ENCODE data around the gene HLX. TPM values are rescaled to one million over a fixed set of nuclear protein-coding genes. Genes with fewer than 3 reads are reported as not detected.
A peak's percentile ranks its signal among the peaks of the same experiment; 100 is the strongest.

HLX gene
- total and polyA plus RNA-seq, 2 of the 13 experiments (the other 11 are each of a cell fraction or from before 2014, with no cell fraction given), result 0.30 to 0.35 TPM

DNA sequence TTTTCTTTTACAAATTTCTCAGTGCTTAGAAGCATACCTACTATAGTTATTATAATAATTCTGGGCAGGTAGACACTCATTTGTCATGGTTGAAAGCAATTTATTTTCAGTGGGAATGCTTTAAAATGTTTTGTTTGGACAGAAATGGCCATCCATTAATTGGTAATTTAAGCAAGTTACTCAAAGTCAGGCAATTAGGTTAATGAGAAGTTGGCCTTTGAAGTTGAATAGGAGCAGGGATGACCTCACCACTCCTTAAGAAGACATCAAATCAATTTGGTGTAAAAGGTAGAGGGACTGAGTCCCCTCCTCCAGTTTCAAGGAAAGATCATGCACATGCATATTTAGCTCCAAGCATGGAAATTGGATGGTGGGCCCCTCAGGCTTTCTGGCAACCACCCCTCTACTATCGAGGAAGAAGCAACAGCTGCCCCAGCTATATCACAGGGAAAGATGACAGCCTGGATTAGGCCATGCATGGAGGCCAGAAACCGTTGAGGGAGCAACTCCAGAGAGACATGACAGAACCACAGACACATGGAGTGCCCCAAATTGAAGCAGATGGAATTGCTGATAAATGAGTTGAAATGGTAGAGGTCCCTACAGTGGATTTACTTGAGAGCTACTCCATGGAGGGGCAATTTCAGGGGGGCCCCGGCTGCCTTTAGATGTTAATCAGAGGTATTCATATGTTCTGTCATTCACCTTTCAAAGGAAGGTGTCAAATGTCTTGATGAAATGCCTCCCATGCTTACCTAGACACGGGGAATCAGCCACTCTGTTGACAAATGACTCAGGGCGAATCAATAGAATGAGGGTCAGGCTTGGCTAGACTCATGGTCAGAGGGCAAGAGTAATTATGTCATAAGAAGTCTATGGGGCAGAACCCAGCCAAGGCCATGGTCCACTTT lies 26.7 kb downstream of the HLX start (continued):
- TF ChIP-seq, protein P1, sequence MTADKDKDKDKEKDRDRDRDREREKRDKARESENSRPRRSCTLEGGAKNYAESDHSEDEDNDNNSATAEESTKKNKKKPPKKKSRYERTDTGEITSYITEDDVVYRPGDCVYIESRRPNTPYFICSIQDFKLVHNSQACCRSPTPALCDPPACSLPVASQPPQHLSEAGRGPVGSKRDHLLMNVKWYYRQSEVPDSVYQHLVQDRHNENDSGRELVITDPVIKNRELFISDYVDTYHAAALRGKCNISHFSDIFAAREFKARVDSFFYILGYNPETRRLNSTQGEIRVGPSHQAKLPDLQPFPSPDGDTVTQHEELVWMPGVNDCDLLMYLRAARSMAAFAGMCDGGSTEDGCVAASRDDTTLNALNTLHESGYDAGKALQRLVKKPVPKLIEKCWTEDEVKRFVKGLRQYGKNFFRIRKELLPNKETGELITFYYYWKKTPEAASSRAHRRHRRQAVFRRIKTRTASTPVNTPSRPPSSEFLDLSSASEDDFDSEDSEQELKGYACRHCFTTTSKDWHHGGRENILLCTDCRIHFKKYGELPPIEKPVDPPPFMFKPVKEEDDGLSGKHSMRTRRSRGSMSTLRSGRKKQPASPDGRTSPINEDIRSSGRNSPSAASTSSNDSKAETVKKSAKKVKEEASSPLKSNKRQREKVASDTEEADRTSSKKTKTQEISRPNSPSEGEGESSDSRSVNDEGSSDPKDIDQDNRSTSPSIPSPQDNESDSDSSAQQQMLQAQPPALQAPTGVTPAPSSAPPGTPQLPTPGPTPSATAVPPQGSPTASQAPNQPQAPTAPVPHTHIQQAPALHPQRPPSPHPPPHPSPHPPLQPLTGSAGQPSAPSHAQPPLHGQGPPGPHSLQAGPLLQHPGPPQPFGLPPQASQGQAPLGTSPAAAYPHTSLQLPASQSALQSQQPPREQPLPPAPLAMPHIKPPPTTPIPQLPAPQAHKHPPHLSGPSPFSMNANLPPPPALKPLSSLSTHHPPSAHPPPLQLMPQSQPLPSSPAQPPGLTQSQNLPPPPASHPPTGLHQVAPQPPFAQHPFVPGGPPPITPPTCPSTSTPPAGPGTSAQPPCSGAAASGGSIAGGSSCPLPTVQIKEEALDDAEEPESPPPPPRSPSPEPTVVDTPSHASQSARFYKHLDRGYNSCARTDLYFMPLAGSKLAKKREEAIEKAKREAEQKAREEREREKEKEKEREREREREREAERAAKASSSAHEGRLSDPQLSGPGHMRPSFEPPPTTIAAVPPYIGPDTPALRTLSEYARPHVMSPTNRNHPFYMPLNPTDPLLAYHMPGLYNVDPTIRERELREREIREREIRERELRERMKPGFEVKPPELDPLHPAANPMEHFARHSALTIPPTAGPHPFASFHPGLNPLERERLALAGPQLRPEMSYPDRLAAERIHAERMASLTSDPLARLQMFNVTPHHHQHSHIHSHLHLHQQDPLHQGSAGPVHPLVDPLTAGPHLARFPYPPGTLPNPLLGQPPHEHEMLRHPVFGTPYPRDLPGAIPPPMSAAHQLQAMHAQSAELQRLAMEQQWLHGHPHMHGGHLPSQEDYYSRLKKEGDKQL (CRISPR knock-in tag; IDR thresholded peaks at IDR 0.05; ENCODE audit: low read depth), result peak; percentile 49; the same call in 1 of the 2 replicates
- TF ChIP-seq, protein P2, sequence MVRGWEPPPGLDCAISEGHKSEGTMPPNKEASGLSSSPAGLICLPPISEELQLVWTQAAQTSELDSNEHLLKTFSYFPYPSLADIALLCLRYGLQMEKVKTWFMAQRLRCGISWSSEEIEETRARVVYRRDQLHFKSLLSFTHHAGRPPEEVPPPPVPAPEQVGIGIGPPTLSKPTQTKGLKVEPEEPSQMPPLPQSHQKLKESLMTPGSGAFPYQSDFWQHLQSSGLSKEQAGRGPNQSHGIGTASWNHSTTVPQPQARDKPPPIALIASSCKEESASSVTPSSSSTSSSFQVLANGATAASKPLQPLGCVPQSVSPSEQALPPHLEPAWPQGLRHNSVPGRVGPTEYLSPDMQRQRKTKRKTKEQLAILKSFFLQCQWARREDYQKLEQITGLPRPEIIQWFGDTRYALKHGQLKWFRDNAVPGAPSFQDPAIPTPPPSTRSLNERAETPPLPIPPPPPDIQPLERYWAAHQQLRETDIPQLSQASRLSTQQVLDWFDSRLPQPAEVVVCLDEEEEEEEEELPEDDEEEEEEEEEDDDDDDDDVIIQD (CRISPR knock-in tag; IDR thresholded peaks at IDR 0.05; ENCODE audit: low read depth), result no peak
- TF ChIP-seq, protein P3, sequence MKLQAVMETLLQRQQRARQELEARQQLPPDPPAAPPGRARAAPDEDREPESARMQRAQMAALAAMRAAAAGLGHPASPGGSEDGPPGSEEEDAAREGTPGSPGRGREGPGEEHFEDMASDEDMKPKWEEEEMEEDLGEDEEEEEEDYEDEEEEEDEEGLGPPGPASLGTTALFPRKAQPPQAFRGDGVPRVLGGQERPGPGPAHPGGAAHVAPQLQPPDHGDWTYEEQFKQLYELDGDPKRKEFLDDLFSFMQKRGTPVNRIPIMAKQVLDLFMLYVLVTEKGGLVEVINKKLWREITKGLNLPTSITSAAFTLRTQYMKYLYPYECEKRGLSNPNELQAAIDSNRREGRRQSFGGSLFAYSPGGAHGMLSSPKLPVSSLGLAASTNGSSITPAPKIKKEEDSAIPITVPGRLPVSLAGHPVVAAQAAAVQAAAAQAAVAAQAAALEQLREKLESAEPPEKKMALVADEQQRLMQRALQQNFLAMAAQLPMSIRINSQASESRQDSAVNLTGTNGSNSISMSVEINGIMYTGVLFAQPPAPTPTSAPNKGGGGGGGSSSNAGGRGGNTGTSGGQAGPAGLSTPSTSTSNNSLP (IDR thresholded peaks at IDR 0.05; ENCODE audit: low read depth, low read length), result 0 out of 2 replicates have a peak, but pooled peaks have one; percentile 45
- TF ChIP-seq ZNF773 (CRISPR knock-in tag; IDR thresholded peaks at IDR 0.05; ENCODE audit: borderline replicate concordance) (no peak), HHEX (CRISPR knock-in tag; IDR thresholded peaks at IDR 0.05) (peak; percentile 88), ZNF326 (CRISPR knock-in tag; IDR thresholded peaks at IDR 0.05; ENCODE audit: borderline replicate concordance) (no peak), ZKSCAN1 (IDR thresholded peaks at IDR 0.05; ENCODE audit: low read length) (no peak), FOXP1 (IDR thresholded peaks at IDR 0.05) (no peak), FOXP1 (CRISPR knock-in tag; IDR thresholded peaks at IDR 0.05) (peak; percentile 15; the same call in 1 of the 2 replicates), ZNF572 (CRISPR knock-in tag; IDR thresholded peaks at IDR 0.05) (no peak), HNRNPK (IDR thresholded peaks at IDR 0.05; ENCODE audit: low read depth, low read length, poor library complexity, severe bottlenecking) (no peak), BCL6 (CRISPR knock-in tag; IDR thresholded peaks at IDR 0.05) (0 out of 2 replicates have a peak, but pooled peaks have one; percentile 53), NR2F6 (IDR thresholded peaks at IDR 0.05) (peak; percentile 59), NR2F6 (CRISPR knock-in tag; IDR thresholded peaks at IDR 0.05) (no peak), ZNF335 (CRISPR knock-in tag; IDR thresholded peaks at IDR 0.05) (no peak), SRSF4 (IDR thresholded peaks at IDR 0.05; ENCODE audit: low read depth, low read length, poor library complexity, severe bottlenecking) (no peak), AFF4 (CRISPR knock-in tag; IDR thresholded peaks at IDR 0.05) (no peak), FOSL2 (CRISPR knock-in tag; IDR thresholded peaks at IDR 0.05) (peak; percentile 86)

All from HepG2 (cell line).